ENCODE data around the gene EXOC8. TPM values are rescaled to one million over a fixed set of nuclear protein-coding genes. Genes with fewer than 3 reads are reported as not detected.

EXOC8 gene
- total RNA-seq (2014; rRNA removed; shearing (Covaris generic)), result 9.8 and 10.3 TPM in 2 replicates

GRCh38 chr1:231337472-231338269, at the start of gene EXOC8:
Gene EXOC8 (minus strand): TSS chr1:231337852. CDS start chr1:231337745, 107 bp downstream.
- DNase-seq (ENCODE audit: low read depth), result peak; percentile 92

- no peak for DNase-seq (ENCODE audit: low read depth)
These were observed 48.8 kb upstream of the EXOC8 start for GRCh38 chr1:231386466-231386865.

GRCh38 chr1:231385416-231385748, 47.7 kb upstream of the EXOC8 start:
- no peak for DNase-seq (ENCODE audit: low read depth)

GRCh38 chr1:231384696-231385415, 47.2 kb upstream of the EXOC8 start:
- peak; percentile 3 for DNase-seq (ENCODE audit: low read depth)

- no peak for DNase-seq (ENCODE audit: low read depth)
These were observed 45.7 kb upstream of the EXOC8 start for GRCh38 chr1:231383159-231383860.

GRCh38 chr1:231382426-231382825, 44.8 kb upstream of the EXOC8 start:
- no peak for DNase-seq (ENCODE audit: low read depth)

GRCh38 chr1:231381729-231382128, 44.1 kb upstream of the EXOC8 start:
- no peak for DNase-seq (ENCODE audit: low read depth)

- peak; percentile 6 for DNase-seq (ENCODE audit: low read depth)
These were observed 39.4 kb upstream of the EXOC8 start for GRCh38 chr1:231376875-231377549.

- DNase-seq (ENCODE audit: low read depth), result peak; percentile 31
These were observed 38.4 kb upstream of the EXOC8 start for GRCh38 chr1:231376101-231376500.

- no peak for DNase-seq (ENCODE audit: low read depth)
These were observed 36.7 kb upstream of the EXOC8 start for GRCh38 chr1:231374394-231374793.

GRCh38 chr1:231372501-231372900, 34.8 kb upstream of the EXOC8 start:
- no peak for DNase-seq (ENCODE audit: low read depth)

GRCh38 chr1:231369282-231369681, 31.6 kb upstream of the EXOC8 start:
- DNase-seq (ENCODE audit: low read depth), result no peak

- DNase-seq (ENCODE audit: low read depth), result no peak
These were observed 26.5 kb upstream of the EXOC8 start for GRCh38 chr1:231364192-231364591.

- DNase-seq (ENCODE audit: low read depth), result no peak
These were observed 26.0 kb upstream of the EXOC8 start for GRCh38 chr1:231363624-231364023.

- no peak for DNase-seq (ENCODE audit: low read depth)
These were observed 24.7 kb upstream of the EXOC8 start for GRCh38 chr1:231362325-231362724.

GRCh38 chr1:231359113-231359512, 21.5 kb upstream of the EXOC8 start:
- peak; percentile 88 for DNase-seq (ENCODE audit: low read depth)

GRCh38 chr1:231357831-231358354, 20.2 kb upstream of the EXOC8 start:
- peak; percentile 68 for DNase-seq (ENCODE audit: low read depth)

- DNase-seq (ENCODE audit: low read depth), result no peak
These were observed 19.6 kb upstream of the EXOC8 start for GRCh38 chr1:231357187-231357772.

- no peak for DNase-seq (ENCODE audit: low read depth)
These were observed 17.5 kb upstream of the EXOC8 start for GRCh38 chr1:231355171-231355570.

GRCh38 chr1:231354330-231355020, 16.8 kb upstream of the EXOC8 start:
- DNase-seq (ENCODE audit: low read depth), result no peak

- no peak for DNase-seq (ENCODE audit: low read depth)
These were observed 15.4 kb upstream of the EXOC8 start for GRCh38 chr1:231353086-231353485.

Data from RPMI7951 (cell line).